Measurements from ENCODE around the gene GINM1. TPM values are rescaled to one million over a fixed set of nuclear protein-coding genes. Genes with fewer than 3 reads are reported as not detected.

GINM1 gene
- total and polyA plus RNA-seq, 2 of the 4 experiments (the other 2 are of a cell fraction) = 23.6 to 24.9 TPM

- peak; percentile 90 for TF ChIP-seq CEBPB (IDR thresholded peaks at IDR 0.05; ENCODE audit: low read depth, low read length)
- TF ChIP-seq FOS (IDR thresholded peaks at IDR 0.05; ENCODE audit: low read depth, low read length) = peak; percentile 94
- TF ChIP-seq, protein P1, sequence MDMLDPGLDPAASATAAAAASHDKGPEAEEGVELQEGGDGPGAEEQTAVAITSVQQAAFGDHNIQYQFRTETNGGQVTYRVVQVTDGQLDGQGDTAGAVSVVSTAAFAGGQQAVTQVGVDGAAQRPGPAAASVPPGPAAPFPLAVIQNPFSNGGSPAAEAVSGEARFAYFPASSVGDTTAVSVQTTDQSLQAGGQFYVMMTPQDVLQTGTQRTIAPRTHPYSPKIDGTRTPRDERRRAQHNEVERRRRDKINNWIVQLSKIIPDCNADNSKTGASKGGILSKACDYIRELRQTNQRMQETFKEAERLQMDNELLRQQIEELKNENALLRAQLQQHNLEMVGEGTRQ (IDR thresholded peaks at IDR 0.05; ENCODE audit: low read depth, low read length) = no peak
- in situ Hi-C loops (cut with MboI; ENCODE audit: low sequenced_read_pairs) = no loop called here
- CTCF ChIA-PET = interaction anchor here (0.6 kb wide), 2 partner anchors 353 to 1105 kb away, joined by 4 to 6 read pairs; no protein-coding TSS in a partner anchor
Observed at GRCh38 chr6:149563203-149563927, 2.8 kb upstream of the GINM1 start.

More at GRCh38 chr6:149563203-149563927, 2.8 kb upstream of the GINM1 start:
- no TSS peak for BruUV-seq (replicated peaks)
- dilution Hi-C loops (cut with HindIII; ENCODE audit: low sequenced_read_pairs, unreplicated experiment) (no loop called here), intact Hi-C loops (cut with micrococcal nuclease) (loop anchor here (2.0 kb wide), 1 partner anchor 17 kb away; the partner anchor contains the start of gene PPIL4)
- Histone ChIP-seq H3K56ac (ENCODE audit: extremely low read depth, insufficient read depth, low read length) (no peak overlapping the region), H2BK5ac (ENCODE audit: low read depth, low read length, poor library complexity, severe bottlenecking) (peak overlapping the region; percentile 83), H3K4me2 (ENCODE audit: low read depth, low read length) (peak overlapping the region; percentile 45; the same call in 1 of the 2 replicates), H3K79me1 (ENCODE audit: low read depth in 1 of 2, low read length in 2 of 2) (peaks cover 14 to 21% of the 10 kb centered on the region in 2 experiments), H2AFZ (replicated peaks; ENCODE audit: low read length, poor library complexity) (peak overlapping the region; percentile 75), H2BK15ac (ENCODE audit: low read depth, low read length) (peak overlapping the region; percentile 93; the same call in 1 of the 3 replicates), H4K5ac (ENCODE audit: low read depth, low read length) (no peak overlapping the region; the same call in 1 of the 2 replicates), H3K18ac (ENCODE audit: low read depth, low read length) (peak overlapping the region; percentile 39), H4K8ac (ENCODE audit: low read depth in 2 of 2, low read length in 2 of 2) (peak overlapping the region; percentile 10 to 83; a peak in 2 of 4 replicates), H3K36me3 (ENCODE audit: control insufficient read depth, insufficient read depth, low read length) (no peaks in the 10 kb centered on the region), H3K4me1 (ENCODE audit: control insufficient read depth, insufficient read depth, low read length) (peaks cover 3% of the 10 kb centered on the region), H3K23ac (ENCODE audit: low read depth, low read length) (peak overlapping the region; percentile 59; the same call in 1 of the 2 replicates), H3K27ac (ENCODE audit: insufficient read depth, low read length) (peak overlapping the region; percentile 95), H2BK120ac (ENCODE audit: low read depth, low read length) (peak overlapping the region; percentile 77), H3K9me3 (ENCODE audit: control insufficient read depth, insufficient read depth, low read length) (no peaks in the 10 kb centered on the region), H3K9ac (ENCODE audit: low read depth, low read length) (0 out of 2 replicates have a peak overlapping the region, but pooled peaks have one; percentile 62), H3K4ac (ENCODE audit: low read depth, low read length) (peak overlapping the region; percentile 33; the same call in 1 of the 2 replicates), H4K91ac (ENCODE audit: insufficient read depth, low read depth, low read length) (peak overlapping the region; percentile 71; the same call in 1 of the 2 replicates), H2BK20ac (ENCODE audit: low read depth, low read length) (peak overlapping the region; percentile 54), H3K27me3 (ENCODE audit: control insufficient read depth, insufficient read depth, low read length) (peaks cover 2% of the 10 kb centered on the region), H3K9me1 (ENCODE audit: insufficient read depth, low read length) (peaks cover 3% of the 10 kb centered on the region), H3K14ac (replicated peaks; ENCODE audit: low read depth, low read length) (peak overlapping the region; percentile 83; the same call in 1 of the 2 replicates), H3K4me3 (ENCODE audit: insufficient read depth, low read depth, low read length) (no peak overlapping the region), H2AK9ac (replicated peaks; ENCODE audit: low read depth, low read length, poor library complexity) (no peak overlapping the region), H2AK5ac (ENCODE audit: low read depth, low read length) (peak overlapping the region; percentile 93; the same call in 1 of the 2 replicates), H4K20me1 (ENCODE audit: insufficient read depth, low read length) (peaks cover 9% of the 10 kb centered on the region; the same call in 1 of the 2 replicates)
- POLR2A ChIA-PET (ENCODE audit: unreplicated experiment) = no interaction called here
- ATAC-seq (ENCODE audit: low read depth) (no peak), DNase-seq (peak; percentile 90)
- no CpG with 5 or more reads among the region's 5 CpGs for WGBS, 2 experiments (ENCODE audit: extremely low coverage in 2 of 2, insufficient read length in 1 of 2)
